ENCODE measurements around the gene IGFBP1.

- TF ChIP-seq ZC3H11A (IDR thresholded peaks at IDR 0.05; ENCODE audit: low read depth, low read length) (no peak), CTCF (IDR thresholded peaks at IDR 0.05 in 2 of 3, conservative IDR thresholded peaks at IDR 0.05 in 1 of 3; ENCODE audit: insufficient read depth in 2 of 3, low read depth in 1 of 3, low read length in 3 of 3) (no peak), HMGXB4 (CRISPR knock-in tag; IDR thresholded peaks at IDR 0.05) (no peak), ELF1 (tag; IDR thresholded peaks at IDR 0.05) (no peak), POLR2A (conservative IDR thresholded peaks at IDR 0.05) (no peak), SMAD4 (CRISPR knock-in tag; conservative IDR thresholded peaks at IDR 0.05) (no peak), FOS (IDR thresholded peaks at IDR 0.05; ENCODE audit: extremely low read depth, insufficient read length) (no peak), CREM (IDR thresholded peaks at IDR 0.05; ENCODE audit: low read depth) (no peak)
These were observed 5.2 kb downstream of the IGFBP1 start for GRCh38 chr7:45893374-45893995.

All from K562 (cell line).